Measurements from ENCODE around the gene OPA1. TPM values are rescaled to one million over a fixed set of nuclear protein-coding genes. Genes with fewer than 3 reads are reported as not detected.

OPA1 gene
- polyA plus RNA-seq, 4 donors = 22.3 to 42.2 (median 28.1) TPM

- H3K4me1 ChIP-seq (ENCODE audit: control insufficient read depth in 3 of 3, insufficient read depth in 2 of 3, low read depth in 1 of 3, low read length in 2 of 3) = peaks cover 0 to 17% (median 0%) of the 10 kb centered on the region in 3 donors
- H3K9me3 ChIP-seq (ENCODE audit: control insufficient read depth in 2 of 2, insufficient read depth in 1 of 2, low read depth in 1 of 2, low read length in 1 of 2) = no peaks in the 10 kb centered on the region
- no peak overlapping the region for H3K27ac ChIP-seq (ENCODE audit: low read depth in 1 of 3, low read length in 2 of 3)
- FAIRE-seq (no peak), DNase-seq (no peak)
- no peaks in the 10 kb centered on the region for H3K27me3 ChIP-seq (ENCODE audit: control insufficient read depth in 3 of 3, insufficient read depth in 3 of 3, low read length in 3 of 3)
- 83 to 87% (median 87%) methylated on average over 15 of the region's 15 CpGs for WGBS, 3 donors
- no peak overlapping the region for H3K4me3 ChIP-seq (ENCODE audit: low read depth in 1 of 3, low read length in 3 of 3)
- H3K36me3 ChIP-seq (ENCODE audit: control insufficient read depth in 3 of 3, insufficient read depth in 2 of 3, low read depth in 1 of 3, low read length in 3 of 3) = no peaks in the 10 kb centered on the region
These were observed 141.8 kb downstream of the OPA1 start for GRCh38 chr3:193734737-193735366.

- no peak for DNase-seq
- peaks cover 0 to 17% (median 0%) of the 10 kb centered on the region in 3 donors for H3K4me1 ChIP-seq (ENCODE audit: control insufficient read depth in 3 of 3, insufficient read depth in 2 of 3, low read depth in 1 of 3, low read length in 2 of 3)
- no peak for FAIRE-seq
- H3K27me3 ChIP-seq (ENCODE audit: control insufficient read depth in 3 of 3, insufficient read depth in 3 of 3, low read length in 3 of 3) = no peaks in the 10 kb centered on the region
- H3K36me3 ChIP-seq (ENCODE audit: control insufficient read depth in 3 of 3, insufficient read depth in 2 of 3, low read depth in 1 of 3, low read length in 3 of 3) = no peaks in the 10 kb centered on the region
- H3K27ac ChIP-seq (ENCODE audit: low read depth in 1 of 3, low read length in 2 of 3) = no peak overlapping the region
- H3K4me3 ChIP-seq (ENCODE audit: low read depth in 1 of 3, low read length in 3 of 3) = no peak overlapping the region
- H3K9me3 ChIP-seq (ENCODE audit: control insufficient read depth in 2 of 2, insufficient read depth in 1 of 2, low read depth in 1 of 2, low read length in 1 of 2) = no peaks in the 10 kb centered on the region
These were observed 142.8 kb downstream of the OPA1 start for GRCh38 chr3:193735850-193736249.

- H3K27ac ChIP-seq (ENCODE audit: low read depth in 1 of 3, low read length in 2 of 3) = no peak overlapping the region
- FAIRE-seq (no peak), DNase-seq (no peak)
- no peaks in the 10 kb centered on the region for H3K36me3 ChIP-seq (ENCODE audit: control insufficient read depth in 3 of 3, insufficient read depth in 2 of 3, low read depth in 1 of 3, low read length in 3 of 3)
- H3K27me3 ChIP-seq (ENCODE audit: control insufficient read depth in 3 of 3, insufficient read depth in 3 of 3, low read length in 3 of 3) = no peaks in the 10 kb centered on the region
- peaks cover 0 to 15% (median 0%) of the 10 kb centered on the region in 3 donors for H3K4me1 ChIP-seq (ENCODE audit: control insufficient read depth in 3 of 3, insufficient read depth in 2 of 3, low read depth in 1 of 3, low read length in 2 of 3)
- 92 to 99% (median 95%) methylated on average over 8 of the region's 8 CpGs for WGBS, 3 donors
- no peaks in the 10 kb centered on the region for H3K9me3 ChIP-seq (ENCODE audit: control insufficient read depth in 2 of 2, insufficient read depth in 1 of 2, low read depth in 1 of 2, low read length in 1 of 2)
- no peak overlapping the region for H3K4me3 ChIP-seq (ENCODE audit: low read depth in 1 of 3, low read length in 3 of 3)
These were observed 143.6 kb downstream of the OPA1 start for GRCh38 chr3:193736616-193737015.

- no peak overlapping the region for H3K27ac ChIP-seq (ENCODE audit: low read depth in 1 of 3, low read length in 2 of 3)
- peaks cover 0 to 9% (median 0%) of the 10 kb centered on the region in 3 donors for H3K4me1 ChIP-seq (ENCODE audit: control insufficient read depth in 3 of 3, insufficient read depth in 2 of 3, low read depth in 1 of 3, low read length in 2 of 3)
- no peaks in the 10 kb centered on the region for H3K36me3 ChIP-seq (ENCODE audit: control insufficient read depth in 3 of 3, insufficient read depth in 2 of 3, low read depth in 1 of 3, low read length in 3 of 3)
- 86 to 91% (median 87%) methylated on average over 17 of the region's 17 CpGs for WGBS, 3 donors
- FAIRE-seq (no peak), DNase-seq (no peak)
- no peak overlapping the region for H3K4me3 ChIP-seq (ENCODE audit: low read depth in 1 of 3, low read length in 3 of 3)
- H3K27me3 ChIP-seq (ENCODE audit: control insufficient read depth in 3 of 3, insufficient read depth in 3 of 3, low read length in 3 of 3) = no peaks in the 10 kb centered on the region
- no peaks in the 10 kb centered on the region for H3K9me3 ChIP-seq (ENCODE audit: control insufficient read depth in 2 of 2, insufficient read depth in 1 of 2, low read depth in 1 of 2, low read length in 1 of 2)
These were observed 144.3 kb downstream of the OPA1 start for GRCh38 chr3:193737191-193737751.

- H3K4me3 ChIP-seq (ENCODE audit: low read depth in 1 of 3, low read length in 3 of 3) = no peak overlapping the region
- H3K36me3 ChIP-seq (ENCODE audit: control insufficient read depth in 3 of 3, insufficient read depth in 2 of 3, low read depth in 1 of 3, low read length in 3 of 3) = no peaks in the 10 kb centered on the region
- FAIRE-seq (no peak), DNase-seq (no peak)
- H3K27me3 ChIP-seq (ENCODE audit: control insufficient read depth in 3 of 3, insufficient read depth in 3 of 3, low read length in 3 of 3) = no peaks in the 10 kb centered on the region
- peaks cover 0 to 33% (median 0%) of the 10 kb centered on the region in 3 donors for H3K4me1 ChIP-seq (ENCODE audit: control insufficient read depth in 3 of 3, insufficient read depth in 2 of 3, low read depth in 1 of 3, low read length in 2 of 3)
- no peaks in the 10 kb centered on the region for H3K9me3 ChIP-seq (ENCODE audit: control insufficient read depth in 2 of 2, insufficient read depth in 1 of 2, low read depth in 1 of 2, low read length in 1 of 2)
- H3K27ac ChIP-seq (ENCODE audit: low read depth in 1 of 3, low read length in 2 of 3) = peak overlapping the region in 1 of 3 donors; percentile 74
- 78 to 82% (median 81%) methylated on average over 4 of the region's 4 CpGs for WGBS, 3 donors
These were observed 149.6 kb downstream of the OPA1 start for GRCh38 chr3:193742628-193743027.

- FAIRE-seq (no peak), DNase-seq (no peak)
- Histone ChIP-seq H3K27ac (ENCODE audit: low read depth in 1 of 3, low read length in 2 of 3) (peak overlapping the region in 1 of 3 donors; percentile 74), H3K9me3 (ENCODE audit: control insufficient read depth in 2 of 2, insufficient read depth in 1 of 2, low read depth in 1 of 2, low read length in 1 of 2) (no peaks in the 10 kb centered on the region), H3K4me3 (ENCODE audit: low read depth in 1 of 3, low read length in 3 of 3) (peak overlapping the region in 1 of 3 donors; percentile 16), H3K27me3 (ENCODE audit: control insufficient read depth in 3 of 3, insufficient read depth in 3 of 3, low read length in 3 of 3) (no peaks in the 10 kb centered on the region), H3K4me1 (ENCODE audit: control insufficient read depth in 3 of 3, insufficient read depth in 2 of 3, low read depth in 1 of 3, low read length in 2 of 3) (peaks cover 0 to 33% (median 0%) of the 10 kb centered on the region in 3 donors), H3K36me3 (ENCODE audit: control insufficient read depth in 3 of 3, insufficient read depth in 2 of 3, low read depth in 1 of 3, low read length in 3 of 3) (no peaks in the 10 kb centered on the region)
- WGBS, 3 donors = 21 to 28% (median 24%) methylated on average over 8 of the region's 8 CpGs
These were observed 150.7 kb downstream of the OPA1 start for GRCh38 chr3:193743702-193744047.

- no peaks in the 10 kb centered on the region for H3K27me3 ChIP-seq (ENCODE audit: control insufficient read depth in 3 of 3, insufficient read depth in 3 of 3, low read length in 3 of 3)
- peaks cover 0 to 33% (median 0%) of the 10 kb centered on the region in 3 donors for H3K4me1 ChIP-seq (ENCODE audit: control insufficient read depth in 3 of 3, insufficient read depth in 2 of 3, low read depth in 1 of 3, low read length in 2 of 3)
- peak overlapping the region in 1 of 3 donors; percentile 74 for H3K27ac ChIP-seq (ENCODE audit: low read depth in 1 of 3, low read length in 2 of 3)
- H3K4me3 ChIP-seq (ENCODE audit: low read depth in 1 of 3, low read length in 3 of 3) = peak overlapping the region in 1 of 3 donors; percentile 16
- no peaks in the 10 kb centered on the region for H3K9me3 ChIP-seq (ENCODE audit: control insufficient read depth in 2 of 2, insufficient read depth in 1 of 2, low read depth in 1 of 2, low read length in 1 of 2)
- DNase-seq (peak; percentile 24 to 95), FAIRE-seq (no peak)
- H3K36me3 ChIP-seq (ENCODE audit: control insufficient read depth in 3 of 3, insufficient read depth in 2 of 3, low read depth in 1 of 3, low read length in 3 of 3) = no peaks in the 10 kb centered on the region
- 66 to 73% (median 69%) methylated on average over 13 of the region's 13 CpGs for WGBS, 3 donors
These were observed 151.2 kb downstream of the OPA1 start for GRCh38 chr3:193744048-193744821.

GRCh38 chr3:193744822-193745684 is 152.0 kb downstream of the OPA1 start:
- no peak overlapping the region for H3K4me3 ChIP-seq (ENCODE audit: low read depth in 1 of 3, low read length in 3 of 3)
- peak overlapping the region in 1 of 3 donors; percentile 74 for H3K27ac ChIP-seq (ENCODE audit: low read depth in 1 of 3, low read length in 2 of 3)
- no peaks in the 10 kb centered on the region for H3K36me3 ChIP-seq (ENCODE audit: control insufficient read depth in 3 of 3, insufficient read depth in 2 of 3, low read depth in 1 of 3, low read length in 3 of 3)
- H3K9me3 ChIP-seq (ENCODE audit: control insufficient read depth in 2 of 2, insufficient read depth in 1 of 2, low read depth in 1 of 2, low read length in 1 of 2) = no peaks in the 10 kb centered on the region
- 75 to 78% (median 77%) methylated on average over 9 of the region's 9 CpGs for WGBS, 3 donors
- H3K27me3 ChIP-seq (ENCODE audit: control insufficient read depth in 3 of 3, insufficient read depth in 3 of 3, low read length in 3 of 3) = no peaks in the 10 kb centered on the region
- peak in 1 of 2 donors; percentile 75 for DNase-seq
- peaks cover 0 to 33% (median 0%) of the 10 kb centered on the region in 3 donors for H3K4me1 ChIP-seq (ENCODE audit: control insufficient read depth in 3 of 3, insufficient read depth in 2 of 3, low read depth in 1 of 3, low read length in 2 of 3)
- FAIRE-seq = no peak

Data from small intestine (tissue), 7 donors.